Endothelial cell of umbilical vein (primary cell): Measurements from ENCODE around the gene NPLOC4.

ENCODE experiments used
- CTCF ChIP-seq, 2 donors: IDR thresholded peaks; 1 replicate in 1 of 2; 2 replicates in 1 of 2; pipeline ENCODE4 v1.5.1; 2011; ENCODE audit warnings: low read length in 2 of 2, mild to moderate bottlenecking in 2 of 2, moderate library complexity in 2 of 2, control low read depth in 1 of 2, inconsistent platforms in 1 of 2, low read depth in 1 of 2; ENCODE audit not compliant: insufficient read depth in 1 of 2; ENCODE audit errors: extremely low read depth in 1 of 2
- EZH2 ChIP-seq: IDR thresholded peaks from 2 replicates; pipeline ENCODE4 v1.6.1; 2012; ENCODE audit warnings: borderline replicate concordance, low read depth, mild to moderate bottlenecking, moderate library complexity, low read length, inconsistent platforms; ENCODE audit not compliant: severe bottlenecking
- POLR2A ChIP-seq: IDR thresholded peaks from 2 replicates; pipeline ENCODE4 v1.6.1; 2012; ENCODE audit warnings: low read depth, mild to moderate bottlenecking, control low read depth, low read length

DNA sequence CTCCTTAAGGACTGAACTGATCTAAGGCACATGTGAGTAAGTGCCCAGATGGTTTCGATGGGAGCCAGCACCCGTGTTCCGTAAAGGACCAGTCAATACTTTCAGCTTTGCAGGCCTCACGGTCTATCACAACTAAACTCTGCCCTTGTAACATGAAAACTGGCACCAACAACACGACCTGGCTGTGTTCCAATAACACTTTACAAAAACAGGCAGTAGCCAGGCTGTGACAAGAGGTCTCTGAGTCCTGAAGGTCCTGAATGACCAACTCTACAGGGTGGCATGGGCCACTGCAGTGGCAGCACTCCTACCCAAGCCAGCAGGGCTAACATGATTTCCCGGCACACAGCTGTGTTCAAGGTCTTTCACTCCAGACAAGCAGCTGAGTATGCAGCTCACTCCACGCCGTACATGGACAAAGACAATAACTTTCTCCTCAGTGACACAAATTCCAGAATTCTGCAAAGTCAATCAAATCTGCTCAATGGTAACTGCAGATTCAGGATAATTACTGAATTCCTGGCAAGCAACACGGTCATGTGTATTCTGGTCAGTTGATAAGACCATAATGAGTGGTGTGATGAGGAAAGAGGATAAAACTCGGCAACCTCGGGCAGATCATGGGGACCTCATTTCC, 15.3 kb downstream of the NPLOC4 start:
- TF ChIP-seq CTCF (IDR thresholded peaks at IDR 0.05; ENCODE audit: extremely low read depth in 1 of 2, insufficient read depth in 1 of 2, low read depth in 1 of 2, low read length in 2 of 2) (no peak), POLR2A (no peak), EZH2 (no peak)
